Activated CD4-positive, alpha-beta T cell treated with anti-CD3 and anti-CD28 coated beads for 1 hour (primary cell): ENCODE measurements around the gene NUP205.

Experiments
- DNase-seq: peaks from one replicate; pipeline ENCODE4 v3.0.0-alpha.2; 2020

Gene NUP205

DNA sequence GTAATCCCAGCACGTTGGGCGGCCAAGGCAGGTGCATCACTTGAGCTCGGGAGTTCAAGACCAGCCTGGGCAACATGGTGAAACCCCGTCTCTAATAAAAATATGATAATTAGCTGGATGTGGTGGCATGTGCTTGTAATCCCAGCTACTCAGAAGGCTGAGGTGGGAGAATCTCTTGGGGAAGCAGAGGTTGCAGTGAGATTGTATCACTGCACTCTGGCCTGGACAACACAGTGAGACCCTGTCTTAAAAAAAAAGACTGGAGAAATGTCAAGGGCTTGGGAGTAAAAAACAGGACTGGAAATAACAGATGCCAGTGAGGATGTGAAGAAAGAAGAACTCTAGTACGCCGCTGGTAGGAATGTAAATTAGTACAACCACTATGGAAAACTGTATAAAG lies 16.7 kb upstream of the NUP205 start:
- no peak for DNase-seq

DNA sequence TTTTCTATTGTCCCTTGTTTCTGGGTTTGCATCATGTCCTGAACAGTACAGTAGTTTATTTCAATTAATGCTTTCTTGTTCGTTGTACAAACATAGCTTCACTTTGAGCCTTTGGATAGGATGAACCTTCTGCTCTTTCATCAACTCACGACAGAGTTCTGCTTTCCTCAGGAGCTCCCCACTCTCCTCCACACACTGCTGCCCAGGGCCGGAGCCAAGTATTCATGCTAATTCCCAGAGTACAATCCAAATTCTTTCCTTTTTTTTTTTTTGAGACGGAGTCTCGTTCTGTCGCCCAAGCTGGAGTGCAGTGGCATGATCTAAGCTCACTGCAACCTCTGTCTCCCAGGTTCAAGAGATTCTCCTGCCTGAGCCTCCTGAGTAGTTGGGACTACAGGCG lies 7.5 kb upstream of the NUP205 start:
- no peak for DNase-seq

DNA sequence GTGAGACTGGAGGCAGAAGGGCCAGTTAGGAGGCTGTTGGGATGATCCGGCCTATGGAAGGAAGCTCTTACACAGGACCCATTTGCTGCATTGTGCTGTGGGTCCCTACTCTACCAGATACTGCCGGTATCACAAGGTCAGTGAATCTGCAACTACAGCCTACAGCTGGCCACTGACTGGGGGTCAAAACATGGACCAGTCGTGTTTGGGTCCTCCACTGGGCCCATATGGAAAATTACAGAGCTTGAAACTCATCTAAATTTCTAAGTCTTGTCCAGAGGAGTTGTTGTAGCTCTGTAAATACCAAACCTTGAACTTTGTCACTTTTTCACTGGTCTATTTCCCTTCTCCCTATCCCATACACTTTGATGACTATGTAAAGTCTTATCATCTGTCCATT lies 5.6 kb upstream of the NUP205 start:
- DNase-seq: no peak

DNA sequence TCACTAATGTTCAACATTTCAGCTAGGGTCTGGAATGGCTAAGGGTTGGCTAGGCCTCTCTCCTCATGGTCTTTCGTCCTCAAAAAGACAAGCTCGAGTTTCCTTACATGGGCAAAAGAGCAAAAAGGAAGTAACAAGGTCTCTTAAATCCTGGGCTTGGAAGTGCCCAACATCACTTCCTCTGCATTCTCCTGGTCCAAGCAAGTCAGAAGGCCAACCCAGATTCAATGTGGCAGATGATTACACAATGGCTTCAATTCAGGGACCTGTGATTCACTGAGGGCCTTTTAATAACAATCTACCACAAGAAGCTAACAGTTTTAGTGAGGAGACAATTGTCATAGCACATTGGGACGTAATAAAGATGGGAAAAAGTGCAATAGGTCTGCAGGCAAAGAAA lies 4.4 kb upstream of the NUP205 start:
- no peak for DNase-seq

DNA sequence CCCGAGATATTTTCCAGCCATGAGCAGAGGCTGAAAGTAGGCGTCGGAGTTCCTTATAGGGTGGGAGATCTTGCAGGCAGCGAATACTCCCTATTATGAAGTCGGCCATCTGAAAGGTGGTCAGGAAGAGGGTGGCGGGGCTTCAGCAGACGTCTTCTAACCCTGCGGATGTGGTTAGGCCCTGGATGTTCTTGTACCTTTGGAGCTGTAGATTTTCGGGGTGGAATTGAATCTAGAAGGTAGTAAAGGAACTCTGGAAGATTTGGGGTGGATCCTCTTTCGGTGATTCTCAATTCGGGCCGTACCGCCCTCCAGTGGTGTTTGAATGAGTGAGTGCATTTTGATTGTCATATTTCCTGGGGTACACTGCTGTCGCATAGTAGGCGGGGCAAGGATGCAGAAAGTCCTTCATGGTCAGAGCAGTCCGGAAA lies 635 bp downstream of the NUP205 start:
- peak; percentile 50 for DNase-seq

DNA sequence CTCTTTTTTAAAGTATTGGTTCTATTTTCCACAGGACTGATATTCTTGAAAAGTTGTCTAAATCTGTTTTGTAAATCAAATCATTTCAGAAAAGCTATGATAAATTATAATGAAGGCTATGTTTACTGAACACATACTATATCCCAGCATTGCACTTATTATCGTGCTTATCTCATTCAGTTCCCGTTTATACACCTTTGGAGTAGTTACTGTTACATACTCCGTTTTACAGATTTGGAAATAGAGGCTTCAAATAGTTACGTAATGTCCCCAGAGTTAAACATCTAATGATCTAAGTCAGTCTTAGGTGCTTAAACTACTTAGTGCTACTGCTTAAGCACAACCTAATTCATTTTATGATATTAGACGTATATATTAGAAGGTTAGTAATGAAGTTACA lies 1.2 kb downstream of the NUP205 start:
- DNase-seq: no peak

DNA sequence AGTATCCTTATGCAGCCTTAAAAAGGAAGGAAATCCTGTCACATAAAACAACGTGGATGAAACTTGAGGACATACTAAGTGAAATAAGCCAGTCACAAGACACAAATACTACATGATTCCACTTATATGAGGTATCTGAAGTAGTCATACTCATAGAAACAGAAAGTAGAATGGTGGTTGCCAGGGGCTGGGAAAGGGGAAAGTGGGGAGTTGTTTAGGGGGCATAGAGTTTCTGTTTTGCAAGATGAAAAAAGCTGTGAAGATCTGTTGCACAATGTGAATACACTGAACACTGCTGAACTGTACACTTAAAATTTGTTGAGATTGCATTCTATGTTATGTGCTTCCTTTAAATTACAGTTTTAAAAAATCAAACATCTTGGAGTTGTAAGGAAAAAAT lies 2.9 kb downstream of the NUP205 start:
- no peak for DNase-seq

DNA sequence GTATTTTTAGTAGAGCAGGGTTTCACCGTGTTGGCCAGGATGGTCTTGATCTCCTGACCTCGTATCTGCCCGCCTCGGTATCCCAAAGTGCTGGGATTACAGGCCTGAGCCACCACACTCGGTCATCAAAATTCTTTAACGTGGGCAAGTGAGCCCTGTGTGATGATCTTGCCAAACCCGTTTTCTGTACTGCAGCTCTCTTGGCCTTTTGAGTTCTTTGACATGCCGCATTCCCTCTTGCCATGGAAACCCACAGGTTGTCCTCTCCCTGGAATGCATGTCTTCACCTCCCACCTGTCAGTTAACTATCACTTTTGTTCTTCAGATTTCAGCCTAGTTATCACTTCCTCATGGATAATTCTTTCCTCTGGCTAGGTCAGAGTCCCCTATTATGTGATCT lies 5.0 kb downstream of the NUP205 start:
- no peak for DNase-seq

DNA sequence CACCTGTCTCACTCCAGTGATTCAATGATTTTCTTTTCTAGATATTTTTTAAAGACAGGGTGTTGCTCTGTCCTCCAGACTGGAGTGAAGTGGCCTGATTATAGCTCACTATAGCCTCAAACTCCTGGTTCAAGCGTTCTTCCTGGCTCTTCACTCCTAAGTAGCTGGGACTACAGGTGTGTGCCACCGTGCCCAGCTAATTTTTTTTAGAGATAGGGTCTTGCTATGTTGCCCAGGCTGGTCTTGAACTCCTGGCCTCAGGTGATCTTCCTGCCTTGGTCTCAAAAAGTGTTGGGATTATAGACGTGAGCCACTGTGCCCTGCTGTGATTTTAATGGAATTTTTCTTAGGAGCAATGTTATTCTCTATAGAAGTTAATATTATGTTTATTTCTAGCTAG lies 14.1 kb downstream of the NUP205 start:
- no peak for DNase-seq

DNA sequence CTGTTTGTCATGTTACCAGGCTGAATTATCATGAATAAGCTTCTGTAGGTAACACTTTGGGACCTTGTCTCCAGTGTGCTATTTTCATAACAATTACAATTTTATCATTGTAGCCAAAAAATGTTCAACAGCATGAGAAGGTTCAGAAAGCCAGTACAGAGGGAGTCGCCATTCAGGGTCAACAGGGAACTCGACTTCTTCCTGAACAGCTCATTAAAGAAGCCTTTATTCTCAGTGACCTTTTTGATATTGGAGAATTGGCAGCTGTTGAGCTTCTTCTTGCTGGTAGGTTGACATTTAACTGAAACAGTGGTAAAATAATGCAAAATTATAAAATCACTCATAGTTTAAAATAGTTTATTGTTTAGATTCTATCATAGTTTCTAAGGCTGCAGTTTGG lies 15.8 kb downstream of the NUP205 start:
- no peak for DNase-seq

DNA sequence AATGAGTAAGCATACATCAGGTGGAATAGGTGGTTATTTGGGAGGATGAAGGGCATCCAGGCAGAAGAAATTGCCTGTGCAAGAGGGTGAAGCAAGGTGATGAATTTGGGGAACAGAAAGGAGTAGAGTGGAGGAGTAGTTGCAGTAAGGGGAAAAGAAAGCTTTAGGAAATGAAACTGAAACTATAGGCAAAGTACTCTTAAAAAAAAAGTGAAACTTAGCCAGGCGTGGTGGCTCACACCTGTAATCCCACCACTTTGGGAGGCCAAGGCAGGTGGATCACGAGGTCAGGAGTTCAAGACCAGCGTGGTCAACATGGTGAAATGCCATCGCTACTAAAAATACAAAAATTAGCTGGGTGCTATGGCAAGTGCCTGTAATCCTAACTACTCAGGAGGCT lies 17.6 kb downstream of the NUP205 start:
- no peak for DNase-seq

DNA sequence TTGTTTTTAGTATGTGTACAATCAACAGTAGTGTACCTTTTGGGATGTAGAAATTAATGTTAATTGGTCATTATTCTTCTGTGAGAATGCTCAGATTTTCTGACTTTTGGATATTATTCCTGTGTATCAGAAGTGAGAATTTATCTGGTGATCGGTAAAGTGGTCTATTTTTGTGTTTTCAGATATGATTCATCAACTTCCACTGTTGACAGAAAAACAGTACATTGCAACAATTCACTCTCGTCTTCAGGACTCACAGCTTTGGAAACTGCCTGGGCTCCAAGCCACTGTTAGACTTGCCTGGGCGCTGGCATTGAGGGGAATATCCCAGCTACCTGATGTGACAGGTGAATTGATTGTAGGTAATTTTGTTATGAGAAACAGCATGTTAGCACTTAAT lies 20.9 kb downstream of the NUP205 start:
- no peak for DNase-seq

DNA sequence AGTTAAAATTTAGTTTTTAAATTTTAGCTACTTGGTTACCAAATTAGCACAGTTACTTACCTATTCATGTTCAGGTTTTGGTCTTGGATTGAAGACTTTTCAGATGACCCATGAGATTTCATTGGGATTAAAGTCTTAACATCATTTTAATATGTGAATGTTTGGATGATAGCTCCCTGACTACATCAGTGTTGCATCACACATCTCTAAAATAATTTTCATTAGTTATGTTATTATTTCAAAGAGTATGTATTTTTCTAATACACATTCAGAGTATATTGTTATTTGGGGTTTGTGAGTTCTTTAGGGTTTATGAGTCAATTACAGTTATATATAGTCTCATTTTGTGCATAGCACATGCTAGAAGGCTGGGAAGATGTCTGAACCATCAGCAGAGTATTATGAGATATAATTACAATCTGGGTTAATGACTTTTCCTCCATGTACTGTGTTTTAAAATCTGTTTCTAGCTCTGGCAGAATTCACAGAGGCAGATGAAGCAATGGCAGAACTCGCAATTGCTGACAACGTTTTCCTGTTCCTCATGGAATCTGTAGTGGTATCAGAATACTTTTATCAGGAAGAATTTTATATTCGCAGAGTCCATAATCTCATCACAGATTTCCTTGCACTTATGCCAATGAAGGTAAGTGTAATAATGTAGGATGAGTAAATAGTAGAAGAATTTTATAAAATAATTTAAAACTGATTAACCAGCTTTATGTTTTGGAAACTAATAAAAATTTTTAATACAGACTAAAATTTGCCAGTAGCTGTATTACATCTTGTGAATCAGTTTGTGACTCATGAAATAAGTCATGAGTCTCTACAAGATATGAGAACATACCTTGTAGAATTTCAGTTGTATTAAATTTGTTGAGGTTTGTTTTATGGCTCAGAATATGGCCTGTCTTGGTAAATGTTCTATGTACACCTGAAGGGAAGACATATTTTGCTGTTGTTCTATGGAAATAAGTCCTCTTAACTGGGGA lies 26.9 kb downstream of the NUP205 start:
- DNase-seq: no peak

DNA sequence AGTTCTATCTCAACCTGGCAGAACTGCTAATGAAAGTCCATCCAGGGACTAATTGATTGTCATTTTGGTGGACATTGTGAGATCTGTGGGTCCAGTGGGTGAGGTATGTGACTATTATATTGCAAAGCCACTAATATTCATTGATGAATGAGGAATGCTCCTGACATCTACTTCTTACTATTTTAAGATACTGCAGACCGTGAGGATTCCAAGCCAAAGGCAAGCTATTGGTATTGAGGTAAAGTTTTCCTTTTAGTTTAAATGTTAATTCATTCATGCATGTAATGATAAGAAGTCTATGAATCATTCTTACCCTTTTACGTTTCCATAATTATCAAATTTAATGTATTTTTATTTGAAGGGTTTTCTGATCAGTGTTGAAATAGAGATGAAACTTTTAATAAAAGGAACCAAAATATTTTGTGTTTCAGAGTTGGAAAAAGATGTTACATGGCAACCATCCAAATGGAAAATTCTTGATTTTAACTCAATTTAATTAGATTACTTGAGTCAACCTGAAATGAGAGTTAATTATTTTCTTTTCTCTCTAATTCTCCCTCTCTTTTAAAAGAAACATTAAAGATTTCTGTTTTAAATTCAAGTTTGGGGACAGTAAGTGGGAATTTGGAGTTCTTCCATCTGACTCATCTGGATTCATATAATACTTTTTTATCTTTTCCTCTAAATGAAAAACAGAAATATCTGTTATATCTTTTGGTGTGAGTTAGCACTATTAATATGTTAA lies 39.6 kb downstream of the NUP205 start:
- no peak for DNase-seq

DNA sequence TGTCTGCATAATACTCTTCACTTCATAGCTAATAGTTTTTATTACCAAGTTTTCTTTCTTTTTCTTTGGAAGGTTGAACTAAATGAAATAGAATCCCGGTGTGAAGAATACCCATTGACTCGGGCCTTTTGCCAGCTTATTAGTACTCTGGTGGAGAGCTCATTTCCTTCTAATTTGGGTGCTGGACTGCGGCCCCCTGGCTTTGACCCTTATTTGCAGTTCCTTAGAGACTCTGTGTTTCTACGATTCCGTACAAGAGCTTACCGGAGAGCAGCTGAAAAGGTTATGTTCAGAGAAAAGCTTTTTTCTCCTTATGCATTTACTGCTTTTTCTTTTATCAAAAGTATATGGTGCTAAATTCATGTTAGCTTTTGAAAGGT lies 40.2 kb downstream of the NUP205 start:
- no peak for DNase-seq

DNA sequence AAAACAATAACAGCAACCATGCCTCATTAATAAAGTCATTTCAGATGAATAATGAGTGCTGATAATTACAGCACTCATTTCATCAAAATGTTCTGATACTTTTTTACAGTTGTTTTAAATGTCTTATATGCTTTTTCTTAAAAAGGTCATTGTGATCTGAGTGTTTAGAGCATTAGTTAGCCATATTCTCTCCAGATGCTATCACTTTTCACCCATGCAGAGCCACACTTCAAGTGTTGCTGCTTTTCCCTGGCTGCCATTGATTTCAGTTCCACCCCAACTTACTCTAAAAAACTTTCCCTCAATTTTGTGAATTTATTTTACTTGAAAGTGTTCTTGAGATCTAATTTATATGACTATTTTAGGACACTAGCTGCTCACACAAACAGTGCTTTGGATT lies 41.8 kb downstream of the NUP205 start:
- DNase-seq: no peak

DNA sequence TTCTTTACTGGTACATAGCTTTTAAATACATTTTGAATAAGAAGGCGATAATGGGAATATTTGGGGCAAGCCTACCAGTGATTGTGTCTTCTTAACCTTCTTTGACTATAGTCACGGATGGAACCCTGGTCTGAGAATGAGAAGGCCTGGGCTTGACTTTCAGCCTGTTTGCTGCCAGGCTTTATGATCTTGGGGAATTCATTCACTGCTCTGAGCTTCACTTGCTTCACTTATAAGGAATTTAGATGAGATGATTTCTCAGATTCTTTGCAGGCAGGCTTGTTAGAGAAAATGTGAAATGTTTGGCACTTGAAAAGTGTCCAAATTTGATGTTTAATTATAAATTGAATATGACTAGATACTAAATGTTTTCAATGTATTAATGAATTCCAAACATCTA lies 42.5 kb downstream of the NUP205 start:
- DNase-seq: no peak

DNA sequence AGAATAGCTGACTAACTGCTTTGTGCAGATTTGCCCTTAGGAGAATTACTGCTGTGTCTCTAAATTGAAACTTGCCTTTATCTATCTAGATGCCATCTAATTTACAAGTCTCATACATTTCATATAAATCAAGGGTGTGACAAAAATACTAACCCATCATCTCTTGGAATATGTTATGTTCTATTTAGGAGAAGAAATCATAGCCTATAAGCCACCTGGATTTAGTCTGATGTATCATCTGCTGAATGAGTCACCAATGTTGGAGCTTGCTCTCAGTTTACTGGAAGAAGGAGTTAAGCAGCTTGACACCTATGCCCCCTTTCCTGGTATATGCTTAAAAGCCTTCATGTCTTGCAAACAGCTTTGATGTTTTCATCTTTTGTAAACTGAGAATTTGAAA lies 43.5 kb downstream of the NUP205 start:
- DNase-seq: no peak

DNA sequence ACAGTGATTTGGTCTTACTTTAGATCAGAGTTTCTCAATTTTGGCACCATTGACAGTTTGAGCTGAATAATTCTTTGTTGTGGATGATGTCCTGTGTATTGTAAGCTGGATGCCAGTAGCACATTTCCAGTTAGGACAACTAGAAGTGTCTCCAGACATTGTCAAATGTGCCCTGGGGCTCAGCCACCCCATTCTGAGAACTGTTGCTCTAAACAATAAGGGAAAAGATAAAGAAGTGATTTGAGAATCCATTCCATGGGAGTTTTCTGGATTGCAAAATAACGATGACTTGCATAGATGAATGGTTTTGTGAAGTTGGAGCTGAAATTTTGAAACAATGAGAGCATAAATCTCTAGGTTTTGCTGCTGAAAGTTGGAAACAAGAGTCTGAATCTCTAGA lies 44.6 kb downstream of the NUP205 start:
- no peak for DNase-seq

DNA sequence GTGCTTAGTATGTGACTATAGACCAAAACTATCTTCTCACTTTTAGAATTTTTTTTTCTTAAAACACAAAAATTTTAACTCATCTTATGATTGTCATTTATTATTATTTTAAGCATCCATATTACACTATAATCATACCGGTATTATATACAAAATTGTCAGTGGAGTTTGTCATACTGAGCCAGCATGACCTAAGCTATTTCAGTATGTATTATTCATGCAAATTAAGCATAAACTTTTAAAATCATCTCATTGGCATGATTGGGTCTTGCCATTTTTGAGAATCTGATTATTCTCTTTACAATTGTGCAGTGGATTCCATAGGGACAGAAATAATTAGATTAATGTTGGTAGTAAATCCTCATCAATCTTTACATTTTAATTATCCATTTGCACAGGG lies 58.4 kb downstream of the NUP205 start:
- DNase-seq: no peak

DNA sequence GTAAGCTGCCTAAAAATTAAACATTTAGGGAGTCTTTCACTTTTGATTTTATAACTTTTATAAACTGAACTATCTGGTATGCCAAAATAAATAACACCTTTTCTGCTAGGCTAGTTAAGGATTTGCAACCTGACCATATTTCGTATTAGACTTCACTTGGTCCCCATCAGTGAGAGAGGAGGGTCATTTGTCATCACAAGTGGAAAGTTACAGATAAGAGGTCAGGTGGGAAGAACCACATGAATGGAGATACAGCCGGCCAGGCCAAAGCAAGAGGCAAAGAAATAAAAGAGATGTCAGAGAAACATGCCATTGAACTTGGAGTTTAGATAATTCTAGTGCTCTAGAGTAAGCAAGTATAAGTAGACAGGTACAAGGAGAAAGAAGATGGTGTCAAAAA lies 60.1 kb downstream of the NUP205 start:
- DNase-seq: no peak

DNA sequence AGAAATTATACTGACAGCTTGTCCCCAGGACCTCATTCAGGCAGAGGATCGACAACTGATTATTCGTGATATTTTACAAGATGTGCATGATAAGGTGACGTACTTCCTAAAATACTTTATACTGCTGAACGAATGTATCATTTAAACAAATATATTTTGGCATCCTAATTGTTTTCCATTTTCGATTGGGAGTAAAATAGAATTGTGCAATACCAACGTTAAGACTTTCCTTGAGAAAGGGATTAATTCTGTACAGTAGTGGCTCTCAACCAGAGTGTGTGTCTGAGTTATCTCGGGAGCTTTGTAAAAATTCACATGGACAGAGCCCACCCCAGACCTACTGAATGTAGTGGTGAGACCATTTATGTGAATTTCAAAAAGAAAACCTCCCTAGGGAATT lies 60.8 kb downstream of the NUP205 start:
- DNase-seq: no peak

DNA sequence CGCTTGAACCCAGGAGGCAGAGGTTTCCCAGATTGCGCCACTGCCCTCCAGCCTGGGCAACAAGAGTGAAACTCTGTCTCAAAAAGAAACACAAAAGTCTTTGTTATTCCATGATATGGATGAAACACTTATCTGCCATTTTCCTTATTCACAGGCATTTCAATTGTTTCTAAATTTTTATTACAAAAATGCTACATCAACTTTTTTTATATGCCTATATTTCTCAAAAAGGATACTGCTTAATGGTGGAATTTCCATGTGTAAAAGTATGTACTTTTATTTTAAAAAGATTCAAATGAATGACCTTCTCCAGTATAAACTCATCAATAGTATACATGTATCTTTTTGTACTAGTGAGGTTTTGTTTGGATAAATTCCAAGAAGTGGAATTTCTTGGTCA lies 62.7 kb downstream of the NUP205 start:
- DNase-seq: no peak
